Hematopoietic multipotent progenitor cell treated with erythropoietin and hydrocortisone succinate and interleukin-3 and kit ligand, for 6 days (in vitro differentiated cells): ENCODE data around the gene NCOR1.
A peak's percentile ranks its signal among the peaks of the same experiment; 100 is the strongest.
"Not testable (repeated sequence)": the region's sequence is repeated elsewhere in the genome, so short reads cannot be mapped to it uniquely, and the experiment has no call there.

Source experiments
- DNase-seq: peaks from one replicate; pipeline ENCODE4 v3.0.0-alpha.2; 2015

The NCOR1 gene

DNA sequence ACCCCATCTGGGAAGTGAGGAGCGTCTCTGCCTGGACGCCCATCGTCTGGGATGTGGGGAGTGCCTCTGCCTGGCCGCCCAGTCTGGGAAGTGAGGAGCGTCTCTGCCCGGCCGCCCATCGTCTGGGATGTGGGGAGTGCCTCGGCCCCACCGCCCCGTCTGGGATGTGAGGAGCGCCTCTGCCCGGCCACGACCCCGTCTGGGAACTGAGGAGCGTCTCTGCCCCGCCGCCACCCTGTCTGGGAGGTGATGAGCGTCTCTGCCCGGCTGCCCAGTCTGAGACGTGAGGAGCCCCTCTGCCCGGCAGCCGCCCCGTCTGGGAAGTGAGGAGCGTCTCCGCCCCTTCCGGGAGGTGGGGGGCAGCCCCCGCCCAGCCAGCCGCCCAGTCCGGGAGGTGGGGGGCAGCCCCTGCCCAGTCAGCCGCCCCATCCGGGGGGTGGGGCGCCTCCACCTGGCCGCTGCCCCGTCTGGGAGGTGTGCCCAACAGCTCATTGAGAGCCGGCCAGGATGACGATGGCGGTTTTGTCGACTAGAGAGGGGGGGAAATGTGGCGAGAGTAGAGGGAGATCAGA is 69.9 kb downstream of the NCOR1 start:
- not testable (repeated sequence) for DNase-seq

DNA sequence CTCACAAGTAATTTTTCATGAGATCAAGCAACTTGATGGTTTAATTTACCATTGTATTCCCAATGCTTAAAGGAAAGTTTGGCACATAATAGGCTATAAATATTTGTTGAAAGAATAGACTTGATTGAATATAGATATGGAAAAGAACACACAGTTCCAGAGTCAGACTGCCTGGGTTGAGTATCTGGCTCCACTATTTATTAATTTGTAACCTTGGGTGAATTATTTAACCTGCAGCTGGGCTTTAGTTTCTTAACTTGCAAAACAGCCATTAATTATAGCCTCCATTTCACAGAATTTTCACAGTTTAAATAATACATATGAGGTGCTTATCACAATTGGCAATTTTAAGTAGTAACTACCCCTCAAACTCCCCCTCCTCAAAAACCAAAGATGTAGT is 73.6 kb downstream of the NCOR1 start:
- DNase-seq, result no peak

DNA sequence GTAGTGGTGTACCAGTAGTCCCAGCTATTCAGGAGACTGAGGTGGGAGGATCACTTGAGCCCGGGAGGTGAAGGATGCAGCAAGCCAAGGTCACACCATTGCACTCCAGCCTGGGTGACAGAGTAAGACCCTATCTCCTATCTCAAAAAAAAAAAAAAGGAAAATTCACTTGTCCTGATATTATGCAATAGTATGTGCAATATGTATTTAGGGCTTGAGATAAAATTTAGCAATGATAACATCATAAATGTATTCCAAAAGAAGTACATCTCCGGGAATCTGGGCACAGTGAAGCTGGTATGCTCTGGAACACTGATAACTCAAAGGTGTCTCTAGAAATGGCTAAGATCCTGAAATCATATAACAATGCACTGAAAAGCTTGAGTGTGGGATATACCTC is 74.5 kb downstream of the NCOR1 start:
- no peak for DNase-seq

DNA sequence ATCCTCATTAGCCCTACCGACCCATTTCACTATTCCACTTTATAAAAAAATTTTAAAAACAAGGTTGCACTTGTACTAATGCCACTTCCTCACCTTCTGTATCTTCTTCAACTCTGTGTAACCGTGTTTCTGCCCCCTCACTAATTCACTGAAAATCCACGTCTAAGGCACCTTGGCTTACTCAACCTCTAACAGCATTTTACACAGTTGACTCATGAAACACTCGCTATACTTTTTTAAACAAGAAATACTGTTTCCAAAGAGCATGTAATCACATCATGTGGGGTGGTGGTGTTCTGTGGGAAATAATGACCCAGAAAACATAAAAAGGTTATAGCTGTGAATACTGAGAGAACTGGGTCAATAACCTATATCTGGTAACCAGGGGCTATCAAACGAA is 79.9 kb downstream of the NCOR1 start:
- DNase-seq, result no peak

DNA sequence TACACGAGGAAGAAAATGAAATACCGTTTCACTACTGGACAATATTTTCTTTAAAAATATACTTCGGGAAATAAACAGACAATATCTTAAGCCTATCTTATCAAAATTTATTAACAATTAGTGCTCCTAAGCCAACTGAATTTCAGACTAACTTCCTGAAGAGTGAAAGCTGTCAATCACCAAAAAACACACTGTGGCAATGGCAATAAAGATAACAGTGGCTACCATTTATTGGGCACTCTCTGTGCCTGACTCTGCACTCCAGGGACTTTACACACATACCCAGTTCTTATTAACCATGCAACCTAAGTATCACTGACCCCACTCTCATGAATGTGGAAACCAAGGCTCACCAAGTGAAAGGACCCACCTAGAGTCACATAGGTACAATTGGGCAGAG is 83.7 kb downstream of the NCOR1 start:
- peak; percentile 14 for DNase-seq

DNA sequence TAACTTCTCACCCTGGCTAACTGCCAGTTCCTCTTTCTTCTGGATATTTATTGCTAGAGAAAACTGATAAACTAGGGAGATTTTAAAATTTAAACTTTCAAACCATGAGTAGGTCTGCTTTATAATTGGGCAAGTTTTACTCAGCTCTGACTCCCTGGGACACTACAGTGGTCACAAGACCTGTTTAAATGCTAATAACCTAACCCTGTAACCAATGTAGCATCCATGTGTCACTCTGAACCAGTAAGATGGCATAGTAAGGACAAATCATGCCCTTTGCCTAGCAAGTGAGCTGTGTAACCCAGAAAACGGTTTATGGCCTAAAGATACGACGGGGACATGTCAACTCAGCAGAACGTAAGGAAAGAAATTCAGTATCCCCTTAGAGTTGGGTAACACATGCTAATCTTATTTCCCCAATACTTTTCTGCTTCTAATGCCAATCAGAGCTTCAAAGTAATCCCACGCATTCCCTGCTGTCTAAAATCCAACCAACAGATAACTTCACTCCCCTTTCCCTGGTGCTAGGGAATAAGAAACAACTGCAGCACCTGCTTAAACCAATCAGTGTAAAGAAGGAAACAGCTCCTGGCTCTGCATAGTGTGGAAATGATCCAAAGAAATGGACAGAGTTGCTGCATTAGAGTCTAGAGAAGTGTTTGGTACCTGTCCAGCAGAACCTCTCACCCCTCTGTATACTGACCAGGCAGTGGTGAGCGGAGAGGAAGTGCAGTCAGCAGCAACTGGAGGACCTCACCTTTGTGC is 85.7 kb downstream of the NCOR1 start:
- no peak for DNase-seq

DNA sequence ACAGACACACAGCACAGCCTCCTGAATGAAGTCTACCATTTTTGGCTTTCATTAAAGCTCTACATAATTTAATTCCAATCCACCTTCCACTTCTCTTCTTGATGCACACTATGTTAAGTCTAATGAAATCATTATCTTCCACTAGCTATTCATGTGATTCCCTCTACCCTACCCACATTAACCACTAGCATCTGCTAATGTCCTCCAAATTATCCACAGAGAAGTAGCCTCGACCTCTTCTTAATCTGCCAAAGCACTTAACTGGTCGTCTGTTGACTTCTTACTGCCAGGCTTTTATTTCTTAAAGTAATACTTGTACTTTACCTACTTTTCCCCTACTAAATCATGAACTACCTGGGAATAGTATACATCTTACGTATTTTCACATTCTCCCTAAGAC is 91.8 kb downstream of the NCOR1 start:
- DNase-seq, result no peak

DNA sequence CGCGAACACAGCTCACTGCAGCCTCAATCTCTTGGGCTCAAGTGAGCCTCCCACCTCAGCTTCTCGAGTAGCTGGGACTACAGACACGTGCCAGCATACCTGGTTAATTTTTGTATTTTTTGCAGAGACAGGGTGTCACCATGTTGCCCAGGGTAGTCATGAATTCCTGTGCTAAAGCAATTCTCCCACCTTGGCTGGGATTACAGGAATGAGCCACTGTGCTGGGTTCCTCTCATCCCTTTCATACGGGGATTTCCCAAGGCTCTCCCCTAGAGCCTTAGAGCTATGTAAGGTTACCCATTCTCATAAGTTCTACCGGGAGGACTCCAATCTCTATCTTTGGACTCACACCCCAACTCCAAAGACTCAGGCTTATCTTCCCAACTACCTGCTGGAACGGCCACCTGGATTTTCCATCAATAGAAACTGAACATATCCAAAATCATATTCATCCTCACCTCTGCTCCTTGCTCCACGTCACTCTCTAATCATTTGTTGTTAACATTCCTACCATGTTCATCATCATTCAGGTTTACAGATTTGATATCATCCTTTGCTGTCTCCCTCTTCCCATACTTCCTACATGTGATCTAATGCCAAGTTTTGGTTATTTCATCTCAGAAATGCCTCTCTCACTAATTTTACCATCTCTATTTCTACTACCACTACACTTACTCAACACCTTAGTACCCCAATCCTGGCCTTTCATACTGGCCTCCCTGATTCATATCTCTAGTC is 92.5 kb downstream of the NCOR1 start:
- no peak for DNase-seq

DNA sequence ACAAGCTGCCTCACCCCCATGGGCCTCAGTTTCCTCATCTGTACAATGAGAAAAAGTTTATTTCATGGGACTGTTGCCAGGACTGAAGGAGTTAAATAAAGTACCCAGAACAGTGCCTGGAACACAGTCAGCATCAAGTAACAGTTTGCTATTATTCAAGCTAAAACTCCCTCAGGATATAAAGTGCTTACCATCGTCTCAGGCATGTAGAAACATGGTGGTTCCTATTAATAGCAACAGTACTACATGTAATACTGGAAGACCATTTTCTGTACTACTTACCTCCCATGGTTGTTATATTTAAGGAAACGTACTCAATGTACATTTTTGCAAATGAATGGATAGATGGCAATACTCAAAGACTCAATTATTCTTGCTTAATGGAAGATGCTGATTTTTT is 93.4 kb downstream of the NCOR1 start:
- DNase-seq, result no peak

DNA sequence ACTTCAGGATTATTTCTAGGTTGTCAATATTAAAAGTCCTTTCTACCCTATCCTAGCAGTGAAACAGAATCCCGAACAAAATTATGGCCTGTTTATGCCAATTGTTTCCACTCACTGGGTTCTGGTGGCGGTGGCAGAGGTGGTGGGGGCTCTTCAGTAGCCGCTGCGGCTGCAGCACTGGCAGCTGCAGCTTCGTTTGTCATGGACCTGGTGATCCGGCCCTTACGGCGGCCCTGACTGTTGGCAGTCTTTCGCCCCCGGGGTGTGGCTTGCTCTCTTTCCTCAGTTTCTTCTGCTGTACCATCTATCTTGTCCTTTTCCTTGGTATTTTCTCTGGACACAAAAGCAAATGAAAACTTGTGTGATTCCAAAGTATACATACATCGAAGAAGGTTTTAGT is 94.4 kb downstream of the NCOR1 start:
- DNase-seq, result no peak

DNA sequence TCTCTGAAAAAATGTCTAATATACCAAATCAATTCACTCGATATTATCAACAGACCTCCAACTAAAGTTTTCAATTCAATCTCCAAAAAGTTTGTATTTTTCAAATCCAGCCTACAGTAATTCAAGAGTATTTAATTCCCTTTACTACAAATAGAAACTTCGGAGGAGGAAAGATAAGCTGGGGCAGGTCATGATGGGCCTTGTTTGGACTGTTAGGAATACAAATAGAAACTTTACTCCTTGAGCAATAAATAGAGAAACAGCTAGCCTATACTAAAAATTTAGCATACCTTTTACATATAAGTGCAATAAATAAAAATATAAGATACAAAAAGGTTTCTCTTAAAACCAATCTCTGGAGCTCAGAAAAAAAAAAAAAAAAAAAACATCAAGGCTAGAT is 98.2 kb downstream of the NCOR1 start:
- DNase-seq, result no peak

DNA sequence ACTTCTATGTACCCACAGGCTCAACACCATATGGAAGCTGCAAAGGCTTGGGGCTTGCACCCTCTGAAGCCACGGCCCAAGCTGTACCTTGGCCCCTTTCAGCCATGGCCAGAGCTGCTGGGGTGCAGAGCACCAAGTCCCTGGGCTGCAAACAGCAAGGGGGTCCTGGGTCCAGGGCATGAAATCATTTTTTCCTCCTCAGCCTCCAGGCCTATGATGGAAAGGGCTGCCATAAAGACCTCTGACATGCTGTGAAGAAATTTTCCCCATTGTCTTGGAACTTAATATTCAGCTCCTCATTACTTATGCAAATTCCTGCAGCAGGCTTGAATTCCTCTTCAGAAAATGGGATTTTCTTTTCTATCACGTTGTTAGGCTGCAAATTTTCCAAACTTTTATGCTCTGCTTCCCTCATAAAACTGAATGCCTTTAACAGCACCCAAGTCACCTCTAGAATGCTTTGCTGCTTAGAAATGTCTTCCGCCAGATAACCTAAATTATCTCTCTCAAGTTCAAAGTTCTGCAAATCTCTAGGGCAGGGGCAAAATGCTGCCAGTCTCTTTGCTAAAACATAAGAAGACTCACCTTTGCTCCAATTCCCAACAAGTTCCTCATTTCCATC is 100.1 kb downstream of the NCOR1 start:
- not testable (repeated sequence) for DNase-seq

DNA sequence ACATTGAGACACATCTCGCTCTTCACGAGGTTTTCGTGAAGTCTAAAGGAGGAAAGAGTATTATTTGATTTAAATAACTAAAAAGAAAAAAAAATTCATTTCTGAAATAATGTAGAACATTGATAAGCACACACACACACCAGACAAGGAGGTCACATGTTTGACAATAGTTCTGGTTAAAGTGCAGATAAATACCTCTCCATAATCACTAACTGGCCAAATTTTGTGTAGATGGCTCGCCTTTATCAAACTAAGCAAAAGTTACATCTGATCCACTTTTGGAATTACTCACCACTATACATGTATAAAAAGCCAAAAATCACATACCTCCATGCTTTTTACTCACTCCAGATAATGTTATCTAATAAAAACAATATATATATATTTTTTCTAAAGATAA is 106.5 kb downstream of the NCOR1 start:
- DNase-seq, result peak; percentile 42

DNA sequence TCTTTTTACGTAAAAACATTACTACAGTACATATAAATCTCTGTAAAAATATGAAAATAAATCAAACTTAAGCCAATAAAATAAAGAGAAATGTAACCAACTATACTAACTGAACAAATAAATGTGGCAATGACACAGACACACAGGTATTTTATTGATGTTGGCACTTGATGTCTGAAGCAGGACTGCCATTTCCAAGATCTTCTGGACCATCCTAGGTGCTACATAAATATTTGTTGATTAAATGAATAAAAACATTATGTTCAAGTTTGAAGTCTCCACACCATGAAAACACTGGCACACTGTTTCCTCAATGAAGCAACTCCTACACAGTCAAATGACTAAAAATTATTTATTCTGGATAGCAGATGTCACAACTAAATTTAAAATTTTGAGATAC is 106.9 kb downstream of the NCOR1 start:
- no peak for DNase-seq

DNA sequence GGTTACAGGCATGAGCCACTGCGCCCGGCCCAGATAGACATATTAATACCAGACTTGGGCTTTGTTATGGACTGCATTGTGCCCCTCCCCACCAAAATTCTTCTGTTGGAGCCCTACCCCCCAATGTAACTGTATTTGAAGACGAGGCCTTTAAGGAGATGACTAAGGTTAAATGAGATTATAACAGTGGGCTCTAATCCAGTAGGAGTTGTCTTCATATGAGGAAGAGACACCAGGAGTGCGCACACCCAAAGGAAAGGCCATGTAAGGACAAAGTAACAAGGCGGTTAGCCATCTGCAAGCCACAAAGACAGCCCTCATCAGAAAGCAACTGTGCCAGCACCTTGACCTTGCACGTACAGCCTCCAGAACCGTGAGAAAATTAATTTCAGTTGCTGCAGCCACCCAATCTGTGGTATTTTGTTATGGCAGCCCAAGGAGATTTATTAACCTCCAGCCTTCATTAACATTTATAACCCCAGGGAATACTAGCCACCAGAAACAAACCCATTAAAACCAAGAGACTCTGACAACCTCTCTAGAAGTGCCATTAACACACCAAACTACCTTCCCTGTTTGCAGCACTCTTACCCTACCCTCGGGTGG is 108.1 kb downstream of the NCOR1 start:
- DNase-seq, result peak; percentile 7

DNA sequence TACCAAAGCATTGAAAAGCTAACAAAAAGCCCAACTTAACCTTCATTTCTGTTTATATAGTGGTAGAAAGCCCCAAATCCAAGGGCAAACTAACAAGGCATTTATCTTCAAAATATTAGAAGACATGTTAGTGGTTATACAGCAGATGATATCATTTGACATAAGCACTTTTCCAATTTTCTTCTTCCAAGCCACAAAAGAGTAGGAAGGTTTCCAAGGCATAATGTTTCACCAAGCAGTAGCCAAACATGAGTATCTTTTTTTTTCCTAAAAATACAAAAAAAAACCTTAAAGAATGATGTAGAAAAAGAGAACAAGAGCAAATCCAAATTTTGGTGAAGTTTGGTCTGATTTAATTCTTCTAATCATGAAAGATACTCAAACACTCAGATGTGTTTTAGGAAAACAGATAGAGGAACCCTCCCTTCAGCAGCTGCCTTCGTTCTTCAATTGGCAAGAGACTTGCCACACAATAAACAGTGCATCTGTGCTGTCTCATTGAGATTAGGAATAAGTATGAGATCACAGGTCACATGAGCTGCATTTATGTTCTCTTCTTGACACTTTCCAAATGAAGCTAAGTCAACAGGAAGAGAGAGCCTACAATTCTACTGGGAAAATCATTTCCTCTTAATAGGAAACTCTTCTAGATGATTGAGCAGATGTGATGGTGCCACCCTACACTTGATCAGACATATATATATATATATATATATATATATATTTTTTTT is 109.0 kb downstream of the NCOR1 start:
- peak; percentile 77 for DNase-seq

DNA sequence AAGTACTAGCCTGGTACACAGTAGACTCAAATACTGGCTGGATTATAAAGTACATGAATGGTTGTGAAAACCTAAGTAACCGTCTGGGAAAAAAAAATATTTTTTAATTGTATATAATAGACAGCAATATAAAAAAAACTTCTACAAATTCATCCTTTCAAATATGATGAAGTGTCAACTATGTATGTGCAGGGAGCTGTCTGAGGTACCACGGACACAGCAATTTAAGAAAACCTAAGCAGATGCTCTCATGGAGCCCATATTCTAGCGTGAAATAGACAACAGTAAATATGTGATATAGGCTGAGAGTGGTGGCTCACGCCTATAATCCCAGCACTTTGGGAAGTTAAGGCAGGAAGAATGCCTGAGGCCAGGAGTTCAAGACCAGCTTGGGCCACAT is 111.1 kb downstream of the NCOR1 start:
- DNase-seq, result no peak

DNA sequence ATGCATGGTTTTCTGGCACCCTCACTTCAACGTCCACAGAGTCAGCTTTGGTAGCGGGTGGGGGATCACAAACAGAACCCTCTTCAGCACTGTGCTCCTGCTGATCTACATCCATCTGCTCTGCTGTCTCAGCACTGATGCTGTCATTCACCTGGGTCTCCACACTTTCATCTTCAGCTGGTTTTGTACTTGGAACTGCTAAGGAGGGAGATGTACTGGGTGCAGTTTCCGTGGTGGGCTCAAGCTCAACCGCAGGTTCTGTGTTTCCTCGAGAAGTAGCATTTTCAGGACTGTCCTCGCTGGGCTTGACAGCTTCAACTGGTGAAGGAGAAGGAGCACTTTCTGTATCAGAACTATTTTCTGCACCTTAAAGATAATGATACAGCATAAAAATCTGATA is 113.9 kb downstream of the NCOR1 start:
- no peak for DNase-seq

DNA sequence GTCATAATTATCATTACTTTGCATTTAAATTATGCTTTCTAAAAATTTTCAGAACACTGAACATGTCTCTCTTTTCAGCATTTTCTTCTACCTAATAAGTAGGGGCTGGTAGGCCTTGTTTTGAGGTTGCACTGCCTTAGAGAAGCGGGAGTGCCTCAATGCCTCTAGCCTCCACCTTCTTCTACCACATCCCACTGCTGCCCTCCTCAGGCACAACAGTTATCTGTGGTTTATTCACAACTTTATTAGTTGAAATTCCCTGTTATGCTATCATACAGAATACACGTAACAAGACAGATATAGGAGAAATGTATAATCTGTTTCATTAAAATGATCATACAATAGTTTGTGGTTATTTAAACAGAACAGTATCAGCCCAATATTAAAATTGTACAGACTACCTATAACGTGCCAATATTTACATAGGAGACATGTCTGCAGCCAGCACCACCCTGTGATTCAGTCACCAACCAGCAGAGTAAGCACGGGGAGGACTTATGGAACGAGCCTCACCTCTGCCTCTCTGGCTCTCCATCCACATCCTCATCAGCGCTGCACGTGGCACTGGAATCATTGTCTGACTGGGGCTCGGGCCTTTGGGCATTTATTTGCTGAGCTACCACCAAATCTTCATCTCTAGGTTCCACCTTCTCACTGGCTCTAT is 114.5 kb downstream of the NCOR1 start:
- DNase-seq, result peak; percentile 52

DNA sequence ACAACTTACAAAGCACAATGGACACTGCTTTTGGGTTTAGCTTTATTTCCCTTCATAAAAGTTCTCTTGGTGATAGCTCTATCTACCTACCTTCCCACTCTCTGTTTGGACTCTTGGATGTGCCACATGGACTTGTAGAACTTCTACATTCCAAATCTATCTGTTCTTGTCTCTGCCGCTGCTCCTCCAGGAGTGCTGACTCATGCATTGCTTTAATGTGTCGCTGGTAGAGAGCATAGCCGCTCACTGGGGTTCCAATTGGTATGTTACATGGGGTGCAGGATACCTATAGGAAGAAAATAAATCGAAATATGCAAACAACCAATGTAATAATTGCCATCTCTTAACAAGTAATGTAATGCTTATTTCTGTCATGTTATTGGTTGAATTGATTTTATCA is 123.6 kb downstream of the NCOR1 start:
- no peak for DNase-seq

DNA sequence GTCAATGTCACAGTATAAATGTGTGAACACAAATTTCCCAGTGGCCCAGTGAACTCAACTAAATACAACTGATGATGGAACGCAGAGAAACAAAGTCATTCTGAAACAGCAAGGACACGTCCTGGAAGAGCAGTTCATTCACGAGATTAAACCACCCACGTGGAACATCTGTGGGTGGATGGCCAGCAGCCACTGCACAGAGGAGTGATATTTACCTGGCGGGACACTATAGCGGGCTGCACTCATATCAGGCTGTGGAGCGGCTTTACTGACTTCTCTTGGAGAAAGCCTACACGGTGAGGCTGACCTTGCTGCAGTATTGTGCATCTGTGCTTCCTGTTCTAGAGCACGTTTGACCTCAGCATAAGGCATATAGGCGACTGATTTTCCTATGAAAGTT is 128.4 kb downstream of the NCOR1 start:
- no peak for DNase-seq

DNA sequence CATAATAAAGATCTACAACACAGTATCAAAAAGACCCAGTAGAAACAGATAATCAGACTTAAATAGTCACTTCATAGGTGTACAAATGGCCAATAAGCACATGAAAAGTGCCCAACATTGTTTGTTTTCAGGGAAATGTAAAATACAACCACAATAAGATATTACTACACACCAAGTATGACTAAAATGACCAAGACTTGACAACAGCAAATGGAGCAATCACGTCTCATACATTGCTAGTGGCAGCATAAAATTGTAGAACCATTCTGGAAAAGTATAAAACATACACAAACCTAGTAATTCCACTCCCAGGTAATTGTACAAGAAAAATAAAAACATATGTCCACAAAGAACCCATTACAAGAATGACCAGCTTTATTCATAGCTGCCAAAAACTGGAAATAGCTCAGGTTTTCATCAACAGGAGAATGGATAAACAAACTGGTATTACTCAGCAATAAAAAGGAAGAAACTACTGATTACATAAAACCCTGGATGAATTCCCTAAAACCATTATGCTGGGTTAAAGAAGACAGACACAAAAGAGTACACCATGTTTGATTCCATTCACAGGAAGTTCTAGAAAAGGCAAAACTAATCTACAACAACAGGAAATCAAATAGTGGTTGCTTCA is 130.2 kb downstream of the NCOR1 start:
- no peak for DNase-seq
